Hepatocyte (in vitro differentiated cells): Measurements from ENCODE around the gene SND1. TPM values are rescaled to one million over a fixed set of nuclear protein-coding genes. Genes with fewer than 3 reads are reported as not detected.

ENCODE experiments used
- DNase-seq: peaks from one replicate; pipeline ENCODE4 v3.0.0-alpha.2; 2016; ENCODE audit warnings: low spot score
- H2AFZ ChIP-seq: fragments of 200-600 bp; sonication (generic); 2 replicates; pipeline ENCODE4 v1.6.0; 2016; ENCODE audit warnings: antibody characterized with exemption, mild to moderate bottlenecking
- H3K27ac ChIP-seq: fragments of 200-600 bp; sonication (generic); 2 replicates; pipeline ENCODE4 v1.5.1; 2016; ENCODE audit warnings: mild to moderate bottlenecking
- H3K27me3 ChIP-seq: fragments of 200-600 bp; sonication (generic); 2 replicates; pipeline ENCODE4 v1.6.1; 2016
- H3K36me3 ChIP-seq: fragments of 200-600 bp; sonication (generic); replicated peaks from 2 replicates; pipeline ENCODE4 v1.5.1; 2016; ENCODE audit warnings: low read depth; ENCODE audit not compliant: insufficient read depth
- H3K4me1 ChIP-seq: fragments of 200-600 bp; sonication (generic); 2 replicates; pipeline ENCODE4 v1.5.1; 2016; ENCODE audit warnings: mild to moderate bottlenecking, moderate library complexity; ENCODE audit not compliant: insufficient read depth
- H3K4me2 ChIP-seq: fragments of 200-600 bp; sonication (generic); 2 replicates; pipeline ENCODE4 v1.6.0; 2016
- H3K4me3 ChIP-seq: fragments of 200-600 bp; sonication (generic); 2 replicates; pipeline ENCODE4 v1.5.1; 2016; ENCODE audit warnings: mild to moderate bottlenecking
- H3K79me2 ChIP-seq: fragments of 200-600 bp; sonication (generic); 2 replicates; pipeline ENCODE4 v1.6.0; 2017; ENCODE audit warnings: mild to moderate bottlenecking
- H3K9me2 ChIP-seq: fragments of 200-600 bp; sonication (generic); replicated peaks from 2 replicates; pipeline ENCODE4 v1.6.0; 2017; ENCODE audit warnings: mild to moderate bottlenecking; ENCODE audit not compliant: insufficient read depth
- H3K9me3 ChIP-seq: fragments of 200-600 bp; sonication (generic); 2 replicates; pipeline ENCODE4 v1.5.1; 2016; ENCODE audit warnings: low read depth, mild to moderate bottlenecking
- H4K20me1 ChIP-seq: fragments of 200-600 bp; sonication (generic); 2 replicates; pipeline ENCODE4 v1.6.0; 2016; ENCODE audit warnings: mild to moderate bottlenecking; ENCODE audit not compliant: insufficient read depth, poor library complexity, severe bottlenecking
- CTCF ChIP-seq: fragments of 200-600 bp; sonication (generic); IDR thresholded peaks from 2 replicates; pipeline ENCODE4 v1.5.1; 2016; ENCODE audit warnings: antibody characterized with exemption, mild to moderate bottlenecking; ENCODE audit not compliant: poor library complexity
- EZH2 ChIP-seq: fragments of 200-600 bp; sonication (generic); IDR thresholded peaks from 2 replicates; pipeline ENCODE4 v1.6.1; 2016; ENCODE audit warnings: antibody characterized with exemption, mild to moderate bottlenecking, borderline replicate concordance
- EZH2phosphoT487 ChIP-seq: fragments of 200-600 bp; sonication (generic); IDR thresholded peaks from one replicate; pipeline ENCODE4 v1.6.1; 2018; ENCODE audit warnings: antibody characterized with exemption, mild to moderate bottlenecking, low read depth, moderate library complexity; ENCODE audit not compliant: unreplicated experiment, severe bottlenecking
- WGBS: methylation state at CpG from one replicate; pipeline ENCODE4 v1.1.6; 2016; ENCODE audit warnings: low lambda C conversion rate; ENCODE audit errors: missing lambda C conversion rate; 5-methylcytosine and 5-hydroxymethylcytosine counted together
- polyA plus RNA-seq: library from polyadenylated mRNA; unstranded; fragments of >200 nt; fragmentation: Nextera tagmentation; extraction: Ambion mirVana; gene quantifications from 2 replicates; pipeline ENCODE4 v1.2.1, GENCODE V29; 2016
- total RNA-seq: library from RNA; depleted of rRNA; stranded (reverse); fragments of >200 nt; gene quantifications from 2 replicates; pipeline ENCODE4 v1.2.3, GENCODE V29; 2014

The SND1 gene
- total and polyA plus RNA-seq, 2 experiments from 2014 or later, result 141 to 200 TPM

DNA sequence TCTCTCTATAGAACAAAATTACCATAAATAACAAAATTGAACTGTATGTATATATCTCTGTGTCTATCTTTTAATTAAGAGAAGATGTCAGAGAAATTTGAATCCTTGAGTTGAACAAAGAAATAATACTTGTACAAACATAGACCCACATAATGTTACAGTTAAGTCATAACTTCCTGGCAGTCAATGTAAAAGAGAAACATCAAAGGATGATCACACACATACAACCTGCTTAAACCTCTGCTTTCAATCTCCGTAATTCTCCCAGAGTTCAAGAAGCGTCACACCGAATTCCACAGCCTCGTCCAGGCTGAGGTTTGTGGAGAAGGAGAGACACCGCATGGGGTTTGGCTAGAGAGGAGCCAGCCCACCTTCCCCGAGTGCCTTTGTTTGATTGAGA is 419.4 kb downstream of the SND1 start:
- H3K79me2 ChIP-seq, result peaks cover 3% of the 10 kb centered on the region
- no peak for TF ChIP-seq EZH2
- no peak for TF ChIP-seq EZH2phosphoT487
- TF ChIP-seq CTCF, result no peak
- no peaks in the 10 kb centered on the region for H3K27me3 ChIP-seq
- no peaks in the 10 kb centered on the region for H3K9me2 ChIP-seq
- no peak overlapping the region for H3K4me2 ChIP-seq
- H2AFZ ChIP-seq, result no peak overlapping the region
- no peak overlapping the region for H3K27ac ChIP-seq
- H4K20me1 ChIP-seq, result no peaks in the 10 kb centered on the region
- DNase-seq, result no peak
- no peaks in the 10 kb centered on the region for H3K36me3 ChIP-seq
- WGBS, result 80% methylated on average over 6 of the region's 6 CpGs
- no peak overlapping the region for H3K4me3 ChIP-seq
- H3K4me1 ChIP-seq, result no peaks in the 10 kb centered on the region
- H3K9me3 ChIP-seq, result no peaks in the 10 kb centered on the region

DNA sequence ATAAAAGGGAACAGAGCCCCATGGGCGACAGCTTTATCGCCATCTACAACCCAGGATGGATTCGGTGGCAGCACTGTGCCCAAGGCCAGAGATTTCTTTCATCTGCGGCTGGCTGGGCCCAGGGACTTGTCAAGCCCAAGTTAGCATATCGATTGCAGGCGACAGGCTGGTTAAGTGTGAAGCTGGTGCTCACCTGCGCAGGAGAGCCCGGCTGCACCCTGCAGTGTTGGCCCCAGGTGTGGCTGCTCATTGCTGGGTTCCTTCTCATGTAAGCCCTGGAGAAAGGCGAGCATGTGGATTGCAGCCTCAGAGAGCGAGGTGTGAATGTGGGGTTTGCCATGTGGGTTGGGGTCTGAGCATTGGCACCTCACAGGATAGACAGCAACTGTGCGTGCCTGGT is 419.8 kb downstream of the SND1 start:
- Histone ChIP-seq H3K4me3 (no peak overlapping the region), H3K4me2 (no peak overlapping the region), H3K36me3 (no peaks in the 10 kb centered on the region), H3K79me2 (peaks cover 3% of the 10 kb centered on the region), H4K20me1 (no peaks in the 10 kb centered on the region), H3K9me2 (no peaks in the 10 kb centered on the region), H3K4me1 (no peaks in the 10 kb centered on the region), H3K9me3 (no peaks in the 10 kb centered on the region), H3K27me3 (no peaks in the 10 kb centered on the region), H3K27ac (no peak overlapping the region), H2AFZ (no peak overlapping the region)
- TF ChIP-seq EZH2phosphoT487 (no peak), EZH2 (no peak), CTCF (no peak)
- WGBS, result 87% methylated on average over 11 of the region's 11 CpGs
- no peak for DNase-seq

DNA sequence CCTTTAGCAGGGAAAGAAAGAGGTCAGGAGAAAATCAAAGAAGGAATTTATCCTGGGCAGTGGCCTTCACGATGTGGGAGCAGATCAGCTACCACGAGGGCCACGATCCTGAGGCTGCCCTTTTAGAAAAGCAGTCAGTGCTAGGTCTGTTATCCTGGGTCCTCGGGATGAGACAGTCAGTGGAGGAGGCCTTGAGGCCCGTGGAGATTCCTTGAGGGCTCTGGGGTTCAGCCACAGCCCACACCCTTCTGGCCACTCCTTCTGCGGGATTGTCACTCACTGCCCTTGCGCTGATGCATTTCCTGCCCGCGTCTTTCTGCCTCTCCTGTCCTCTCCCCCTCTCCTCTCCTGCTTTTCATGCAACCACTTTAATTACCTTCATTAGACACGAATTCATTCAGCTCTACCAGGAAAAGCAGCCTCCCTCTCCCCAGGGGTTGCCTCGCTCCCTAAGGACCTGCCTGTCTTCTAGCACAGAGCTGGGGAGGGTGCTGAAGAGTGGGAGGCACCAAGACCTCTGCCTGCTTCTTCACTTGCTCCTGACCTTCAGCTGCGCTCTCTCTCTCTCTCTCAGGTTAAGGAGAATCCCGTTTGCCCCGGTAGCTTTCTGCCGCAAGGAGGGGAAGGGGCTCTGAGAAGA is 421.8 kb downstream of the SND1 start:
- Histone ChIP-seq H3K27me3 (no peaks in the 10 kb centered on the region), H3K79me2 (peaks cover 3% of the 10 kb centered on the region), H3K9me3 (no peaks in the 10 kb centered on the region), H3K27ac (no peak overlapping the region), H4K20me1 (no peaks in the 10 kb centered on the region), H3K4me2 (no peak overlapping the region), H3K9me2 (no peaks in the 10 kb centered on the region), H3K4me3 (no peak overlapping the region), H3K36me3 (no peaks in the 10 kb centered on the region), H2AFZ (no peak overlapping the region), H3K4me1 (no peaks in the 10 kb centered on the region)
- no peak for DNase-seq
- no peak for TF ChIP-seq CTCF
- TF ChIP-seq EZH2, result no peak
- no peak for TF ChIP-seq EZH2phosphoT487
- WGBS, result 92% methylated on average over 15 of the region's 15 CpGs

DNA sequence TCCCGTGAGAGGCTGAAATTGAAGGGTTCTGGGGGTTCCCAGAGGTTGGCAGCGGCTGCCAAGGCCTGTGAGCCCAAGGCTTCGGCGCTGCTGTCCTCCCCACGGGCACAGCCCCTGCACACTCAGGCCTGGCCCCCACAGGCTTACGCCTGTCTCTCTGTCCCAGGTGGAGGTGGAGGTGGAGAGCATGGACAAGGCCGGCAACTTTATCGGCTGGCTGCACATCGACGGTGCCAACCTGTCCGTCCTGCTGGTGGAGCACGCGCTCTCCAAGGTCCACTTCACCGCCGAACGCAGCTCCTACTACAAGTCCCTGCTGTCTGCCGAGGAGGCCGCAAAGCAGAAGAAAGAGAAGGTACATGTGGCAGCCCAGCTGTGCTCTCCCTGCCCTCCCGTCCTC is 422.3 kb downstream of the SND1 start:
- no peak overlapping the region for H2AFZ ChIP-seq
- no peaks in the 10 kb centered on the region for H3K27me3 ChIP-seq
- no peaks in the 10 kb centered on the region for H3K9me2 ChIP-seq
- H3K36me3 ChIP-seq, result no peaks in the 10 kb centered on the region
- no peak for DNase-seq
- H3K4me1 ChIP-seq, result no peaks in the 10 kb centered on the region
- H3K4me3 ChIP-seq, result no peak overlapping the region
- no peak overlapping the region for H3K4me2 ChIP-seq
- TF ChIP-seq EZH2phosphoT487, result no peak
- TF ChIP-seq EZH2, result no peak
- TF ChIP-seq CTCF, result no peak
- peaks cover 3% of the 10 kb centered on the region for H3K79me2 ChIP-seq
- H3K9me3 ChIP-seq, result no peaks in the 10 kb centered on the region
- no peaks in the 10 kb centered on the region for H4K20me1 ChIP-seq
- 94% methylated on average over 19 of the region's 19 CpGs for WGBS
- H3K27ac ChIP-seq, result no peak overlapping the region
